H9 (cell line): ENCODE data around the gene TBC1D2. TPM values are rescaled to one million over a fixed set of nuclear protein-coding genes. Genes with fewer than 3 reads are reported as not detected.

Experiments used
- DNase-seq: peaks from one replicate; pipeline ENCODE4 v3.0.0-alpha.2; 2017
- H2AFZ ChIP-seq: one replicate; pipeline ENCODE4 v1.6.1; 2013; ENCODE audit warnings: mild to moderate bottlenecking, low read length, control low read depth, moderate library complexity
- H2AK5ac ChIP-seq: 2 replicates; pipeline ENCODE4 v1.6.1; 2013; ENCODE audit warnings: low read length, control low read depth, mixed read lengths; ENCODE audit not compliant: insufficient read length
- H2BK120ac ChIP-seq: one replicate; pipeline ENCODE4 v1.6.1; 2013; ENCODE audit warnings: low read depth, mild to moderate bottlenecking, low read length, control low read depth, inconsistent platforms; ENCODE audit not compliant: poor library complexity, severe bottlenecking
- H2BK12ac ChIP-seq: 2 replicates; pipeline ENCODE4 v1.6.1; 2013; ENCODE audit warnings: low read length, control low read depth, mixed read lengths, low read depth; ENCODE audit not compliant: insufficient read length
- H2BK15ac ChIP-seq: 2 replicates; pipeline ENCODE4 v1.6.1; 2013; ENCODE audit warnings: low read depth, low read length, control low read depth
- H2BK20ac ChIP-seq: one replicate; pipeline ENCODE4 v1.6.1; 2013; ENCODE audit warnings: low read depth, mild to moderate bottlenecking, low read length, control low read depth, inconsistent platforms; ENCODE audit not compliant: poor library complexity, severe bottlenecking
- H2BK5ac ChIP-seq: 2 replicates; pipeline ENCODE4 v1.6.1; 2013; ENCODE audit warnings: low read length, control low read depth, mixed read lengths; ENCODE audit not compliant: insufficient read length
- H3K14ac ChIP-seq: 2 replicates; pipeline ENCODE4 v1.6.1; 2013; ENCODE audit warnings: low read length, control low read depth; ENCODE audit not compliant: insufficient read depth
- H3K18ac ChIP-seq: 2 replicates; pipeline ENCODE4 v1.6.1; 2013; ENCODE audit warnings: low read depth, mild to moderate bottlenecking, mixed read lengths, low read length, control low read depth; ENCODE audit not compliant: insufficient read length
- H3K23ac ChIP-seq: 2 replicates; pipeline ENCODE4 v1.6.1; 2013; ENCODE audit warnings: low read length, control low read depth, mixed read lengths, low read depth; ENCODE audit not compliant: insufficient read length
- H3K23me2 ChIP-seq: 2 replicates; pipeline ENCODE4 v1.6.1; 2013; ENCODE audit warnings: low read depth, mild to moderate bottlenecking, mixed read lengths, low read length, control low read depth; ENCODE audit not compliant: insufficient read length, poor library complexity, severe bottlenecking
- H3K27ac ChIP-seq: 2 replicates; pipeline ENCODE4 v1.5.1; 2013; ENCODE audit warnings: low read length, control low read depth, mixed read lengths, low read depth; ENCODE audit not compliant: insufficient read length
- H3K27me3 ChIP-seq: 2 replicates; pipeline ENCODE4 v1.6.1; 2013; ENCODE audit warnings: low read length, control low read depth, inconsistent platforms; ENCODE audit not compliant: insufficient read depth
- H3K4ac ChIP-seq: 2 replicates; pipeline ENCODE4 v1.6.1; 2013; ENCODE audit warnings: low read depth, mild to moderate bottlenecking, control low read depth, inconsistent platforms, low read length, moderate library complexity
- H3K4me1 ChIP-seq: 2 replicates; pipeline ENCODE4 v1.6.1; 2013; ENCODE audit warnings: low read length, control low read depth, inconsistent platforms; ENCODE audit not compliant: insufficient read depth
- H3K4me2 ChIP-seq: 2 replicates; pipeline ENCODE4 v1.6.1; 2013; ENCODE audit warnings: low read length, control low read depth, mixed read lengths; ENCODE audit not compliant: insufficient read length, insufficient read depth
- H3K56ac ChIP-seq: 2 replicates; pipeline ENCODE4 v1.6.1; 2013; ENCODE audit warnings: low read depth, mild to moderate bottlenecking, mixed read lengths, low read length, control low read depth; ENCODE audit not compliant: insufficient read length
- H3K79me1 ChIP-seq: 2 replicates; pipeline ENCODE4 v1.6.1; 2013; ENCODE audit warnings: low read depth, mild to moderate bottlenecking, moderate library complexity, low read length, control low read depth, inconsistent platforms; ENCODE audit not compliant: insufficient read depth, poor library complexity, severe bottlenecking
- H3K79me2 ChIP-seq: 2 replicates; pipeline ENCODE4 v1.6.1; 2013; ENCODE audit warnings: low read length, control low read depth, inconsistent platforms; ENCODE audit not compliant: insufficient read depth
- H3K9ac ChIP-seq: 2 replicates; pipeline ENCODE4 v1.6.1; 2013; ENCODE audit warnings: low read length, control low read depth, mixed read lengths; ENCODE audit not compliant: insufficient read length; ENCODE audit errors: extremely low read depth
- H3K9me3 ChIP-seq: one replicate; pipeline ENCODE4 v1.6.1; 2013; ENCODE audit warnings: low read depth, low read length, inconsistent platforms; ENCODE audit not compliant: control insufficient read depth
- H3T11ph ChIP-seq: one replicate; pipeline ENCODE4 v1.6.1; 2013; ENCODE audit warnings: mild to moderate bottlenecking, low read length, control low read depth, inconsistent platforms
- H4K20me1 ChIP-seq: one replicate; pipeline ENCODE4 v1.6.1; 2013; ENCODE audit not compliant: control insufficient read depth, insufficient read length, insufficient read depth
- H4K5ac ChIP-seq: 2 replicates; pipeline ENCODE4 v1.6.1; 2013; ENCODE audit warnings: low read depth, mild to moderate bottlenecking, mixed read lengths, low read length, control low read depth; ENCODE audit not compliant: insufficient read length
- H4K8ac ChIP-seq: replicated peaks from 2 replicates; pipeline ENCODE4 v1.6.1; 2013; ENCODE audit warnings: low read length, control low read depth, mixed read lengths, low read depth; ENCODE audit not compliant: insufficient read length
- H4K91ac ChIP-seq: 2 replicates; pipeline ENCODE4 v1.6.1; 2013; ENCODE audit warnings: low read depth, mild to moderate bottlenecking, moderate library complexity, mixed read lengths, low read length, control low read depth; ENCODE audit not compliant: insufficient read length
- H3K27ac Mint-ChIP-seq, 3 experiments: 2 replicates in 2 of 3; 3 replicates in 1 of 3; pipeline ENCODE4 v1.8.0; 2020 to 2021; ENCODE audit warnings: mixed read lengths in 3 of 3, mild to moderate bottlenecking in 1 of 3, moderate library complexity in 1 of 3
- H3K27me3 Mint-ChIP-seq: 2 replicates; pipeline ENCODE4 v1.8.0; 2021; ENCODE audit warnings: low read depth, mild to moderate bottlenecking, moderate library complexity, mixed read lengths
- H3K36me3 Mint-ChIP-seq, 3 experiments: 2 replicates in 2 of 3; 3 replicates in 1 of 3; pipeline ENCODE4 v1.8.0; 2020 to 2021; ENCODE audit warnings: low read depth in 3 of 3, mixed read lengths in 3 of 3; ENCODE audit not compliant: insufficient read depth in 1 of 3
- H3K4me1 Mint-ChIP-seq, 2 experiments: 2 replicates each; pipeline ENCODE4 v1.8.0; 2020; ENCODE audit warnings: mixed read lengths in 2 of 2
- H3K4me3 Mint-ChIP-seq, 2 experiments: 2 replicates in 1 of 2; 3 replicates in 1 of 2; pipeline ENCODE4 v1.8.0; 2020 to 2021; ENCODE audit warnings: mild to moderate bottlenecking in 2 of 2, mixed read lengths in 2 of 2, moderate library complexity in 1 of 2
- H3K9me3 Mint-ChIP-seq, 2 experiments: 2 replicates in 1 of 2; 3 replicates in 1 of 2; pipeline ENCODE4 v1.8.0; 2020; ENCODE audit warnings: mild to moderate bottlenecking in 2 of 2, mixed read lengths in 2 of 2, moderate library complexity in 1 of 2
- CTCF ChIP-seq: fragments of 200-600 bp; sonication (generic); conservative IDR thresholded peaks from 3 replicates; pipeline ENCODE4 v1.8.0; 2021; ENCODE audit warnings: antibody characterized with exemption, mild to moderate bottlenecking
- WGBS: extraction: QIAGEN DNeasy Blood & Tissue Kit; methylation state at CpG from one replicate; pipeline ENCODE4 v1.1.7; 2013; ENCODE audit warnings: missing lambda C conversion rate, low lambda C conversion rate, mixed read lengths; ENCODE audit not compliant: insufficient read length; ENCODE audit errors: extremely low coverage; 5-methylcytosine and 5-hydroxymethylcytosine counted together
- total RNA-seq: library from RNA; stranded (reverse); gene quantifications from 2 replicates; pipeline ENCODE4 v1.2.1, GENCODE V29; 2021

Gene TBC1D2
- total RNA-seq, 1 experiment from 2014 or later = 2.9 TPM

DNA sequence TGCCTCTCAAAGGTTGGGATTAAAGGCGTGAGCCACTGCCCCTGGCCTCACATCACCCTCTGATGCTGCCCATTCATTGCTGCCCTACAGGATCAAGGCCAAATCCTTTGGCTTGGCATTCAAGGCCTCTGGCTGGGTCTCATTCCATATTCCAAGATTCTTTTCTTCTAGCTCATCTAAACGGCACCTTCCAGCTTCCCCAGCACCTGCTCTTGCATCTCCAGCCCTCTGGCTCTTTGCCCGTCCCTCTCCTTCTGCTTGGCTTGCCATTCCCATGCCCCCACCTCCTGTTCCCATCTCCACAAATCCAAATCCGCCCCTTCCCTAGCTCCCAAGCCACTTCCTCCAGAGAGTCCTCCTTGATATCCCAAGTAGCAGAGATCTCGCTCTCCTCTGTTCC lies 96.1 kb downstream of the TBC1D2 start:
- no peak overlapping the region for H3K23ac ChIP-seq
- H3K9ac ChIP-seq = no peak overlapping the region
- no peak overlapping the region; the same call in 1 of the 2 replicates for H3K14ac ChIP-seq
- no peaks in the 10 kb centered on the region for H3K79me2 ChIP-seq
- H2BK20ac ChIP-seq = no peak overlapping the region
- no peak overlapping the region for H2BK12ac ChIP-seq
- Mint-ChIP-seq H3K27ac (peak overlapping the region in 1 of 3 experiments; percentile 66; a peak in 2 of 7 replicates), H3K4me3 (no peak overlapping the region), H3K4me1 (peaks cover 0 to 4% of the 10 kb centered on the region in 2 experiments; a peak in 2 of 4 replicates), H3K9me3 (no peaks in the 10 kb centered on the region), H3K36me3 (peaks cover 3 to 9% (median 3%) of the 10 kb centered on the region in 3 experiments; a peak in 4 of 7 replicates), H3K27me3 (no peaks in the 10 kb centered on the region)
- H2BK15ac ChIP-seq = no peak overlapping the region
- TF ChIP-seq CTCF = no peak
- no peak overlapping the region for H2AK5ac ChIP-seq
- H3K79me1 ChIP-seq = no peaks in the 10 kb centered on the region
- WGBS = no CpG with 5 or more reads among the region's 5 CpGs
- H3K18ac ChIP-seq = no peak overlapping the region
- DNase-seq = no peak
- H3T11ph ChIP-seq = no peak overlapping the region
- no peak overlapping the region for H2BK5ac ChIP-seq
- H3K4ac ChIP-seq = no peak overlapping the region
- no peaks in the 10 kb centered on the region for H3K4me1 ChIP-seq
- no peak overlapping the region for H3K27ac ChIP-seq
- H4K20me1 ChIP-seq = no peaks in the 10 kb centered on the region
- no peaks in the 10 kb centered on the region for H3K27me3 ChIP-seq
- H4K91ac ChIP-seq = no peak overlapping the region
- H3K9me3 ChIP-seq = no peaks in the 10 kb centered on the region
- H2BK120ac ChIP-seq = no peak overlapping the region
- no peaks in the 10 kb centered on the region for H3K23me2 ChIP-seq
- H3K56ac ChIP-seq = no peak overlapping the region
- H2AFZ ChIP-seq = no peak overlapping the region
- H4K8ac ChIP-seq = no peak overlapping the region
- no peak overlapping the region for H4K5ac ChIP-seq
- no peak overlapping the region for H3K4me2 ChIP-seq
